Fibroblast of skin of abdomen (primary cell): ENCODE results near the gene TMEM196. TPM values are rescaled to one million over a fixed set of nuclear protein-coding genes. Genes with fewer than 3 reads are reported as not detected.
A peak's percentile ranks its signal among the peaks of the same experiment; 100 is the strongest.

Source experiments
- DNase-seq: peaks from one replicate; pipeline ENCODE4 v3.0.0-alpha.2; 2013
- polyA plus RNA-seq, 2 experiments: library from polyadenylated mRNA; unstranded; fragments of 120-200 nt; gene quantifications; one replicate each; pipeline ENCODE4 v1.2.1, GENCODE V29; 2013; ENCODE audit not compliant: insufficient read length in 2 of 2

The TMEM196 gene
- not detected for polyA plus RNA-seq (2013, experiment 1 of 2; ENCODE audit: insufficient read length)
- not detected for polyA plus RNA-seq (2013, experiment 2 of 2; ENCODE audit: insufficient read length)

DNA sequence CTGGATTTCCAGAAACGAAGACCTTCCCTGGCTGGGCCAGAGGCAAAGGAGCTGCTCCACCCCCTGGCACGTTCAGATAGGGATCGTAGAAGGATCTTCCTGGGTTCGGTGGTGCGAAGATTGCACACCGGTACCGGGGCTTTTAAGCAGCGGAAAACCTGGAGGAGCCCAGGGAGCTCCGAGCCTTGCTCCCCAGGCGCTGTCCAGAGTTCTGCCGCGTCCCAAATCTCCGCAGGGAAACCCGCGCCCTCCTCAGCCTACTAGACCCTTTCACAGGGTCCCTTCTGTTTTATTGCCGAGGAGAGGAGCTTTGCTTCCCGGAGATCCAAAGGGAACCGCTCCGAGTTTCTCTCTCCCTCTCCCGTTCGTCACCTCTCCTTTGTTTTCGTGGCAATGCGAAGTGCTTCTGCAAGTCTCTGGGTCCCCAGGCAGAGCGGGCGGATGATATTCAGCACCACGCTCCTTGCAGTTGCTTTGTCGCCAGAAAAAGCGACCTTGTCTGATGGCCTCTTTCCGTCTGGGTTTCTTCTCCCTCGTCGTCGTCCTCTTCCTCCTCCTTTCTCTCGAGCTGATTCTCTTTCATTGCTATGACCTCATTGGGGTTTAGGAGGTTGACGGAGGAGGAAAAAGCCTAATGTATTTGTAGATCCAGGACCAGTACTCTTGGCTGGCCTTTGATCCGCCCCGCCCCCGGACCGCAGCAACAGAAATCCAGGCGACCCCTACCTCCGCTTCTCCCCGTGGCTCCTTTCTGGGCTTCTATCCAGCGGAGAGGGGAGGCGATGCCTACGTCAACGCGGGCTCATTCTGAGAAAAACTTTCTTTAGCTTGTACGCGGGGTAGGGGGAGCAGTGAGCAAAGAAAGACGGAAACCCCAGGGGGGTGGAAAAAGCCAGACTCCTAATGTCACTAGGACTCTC is at the start of gene TMEM196:
TMEM196 (minus strand) TSS at position 777 of the 920 bp plus-strand sequence. CDS start 921 bp downstream, outside the sequence.
- peak; percentile 31 for DNase-seq

DNA sequence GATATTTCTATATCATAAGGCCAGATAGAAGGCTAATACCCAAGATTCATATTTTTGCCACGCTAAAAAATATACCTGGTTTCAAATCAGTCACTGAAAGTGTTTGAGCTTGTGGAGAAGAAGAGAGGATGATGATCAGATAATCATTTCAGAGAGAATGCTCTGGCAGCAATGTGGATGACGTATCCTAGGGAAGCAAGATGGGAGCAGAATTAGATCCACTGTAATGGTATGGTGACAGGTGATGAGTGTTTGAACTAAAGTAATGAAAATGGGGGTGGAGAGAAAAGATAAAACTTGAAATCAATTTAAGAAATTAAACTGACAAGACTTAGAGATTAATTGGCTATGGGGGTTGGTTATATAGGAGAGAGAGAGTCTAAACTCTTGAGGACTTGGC is 42.7 kb upstream of the TMEM196 start:
- DNase-seq, result no peak

DNA sequence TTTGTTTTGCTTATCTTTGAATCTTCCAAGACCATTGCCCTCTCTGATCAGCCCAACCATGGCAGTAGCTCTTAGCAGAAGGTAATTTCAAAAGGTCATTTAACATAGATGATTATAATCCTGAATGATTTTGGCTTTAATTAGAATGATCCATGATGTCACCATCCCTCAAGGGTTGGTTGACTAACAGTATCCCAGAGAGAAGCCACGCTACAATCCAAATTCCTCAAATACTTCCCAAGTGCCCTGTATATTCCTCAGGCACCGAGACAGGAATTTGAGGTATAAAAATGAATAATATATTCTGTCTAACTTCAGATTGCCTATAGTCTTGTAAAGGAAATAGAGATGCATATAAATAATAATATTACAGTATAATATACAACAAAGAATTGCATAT is 42.1 kb upstream of the TMEM196 start:
- peak; percentile 4 for DNase-seq

DNA sequence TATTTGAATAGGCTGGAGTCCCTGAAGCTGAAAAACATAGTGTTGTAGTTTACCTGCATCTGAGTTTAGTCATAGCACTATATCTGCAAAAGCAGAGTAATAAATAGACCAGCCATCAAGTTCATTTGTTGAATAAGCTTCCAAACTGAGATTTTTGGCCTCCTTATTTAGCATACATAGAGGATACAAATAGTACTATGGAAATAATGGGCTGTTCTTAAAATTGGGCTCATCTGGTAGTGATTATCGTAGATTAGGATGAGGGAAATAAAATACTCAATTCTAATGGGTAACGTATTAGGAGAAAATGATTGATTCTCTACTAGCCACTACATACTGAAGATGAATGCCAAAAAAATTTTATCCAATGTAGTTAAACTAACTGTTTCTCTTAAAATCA is 41.4 kb upstream of the TMEM196 start:
- no peak for DNase-seq

DNA sequence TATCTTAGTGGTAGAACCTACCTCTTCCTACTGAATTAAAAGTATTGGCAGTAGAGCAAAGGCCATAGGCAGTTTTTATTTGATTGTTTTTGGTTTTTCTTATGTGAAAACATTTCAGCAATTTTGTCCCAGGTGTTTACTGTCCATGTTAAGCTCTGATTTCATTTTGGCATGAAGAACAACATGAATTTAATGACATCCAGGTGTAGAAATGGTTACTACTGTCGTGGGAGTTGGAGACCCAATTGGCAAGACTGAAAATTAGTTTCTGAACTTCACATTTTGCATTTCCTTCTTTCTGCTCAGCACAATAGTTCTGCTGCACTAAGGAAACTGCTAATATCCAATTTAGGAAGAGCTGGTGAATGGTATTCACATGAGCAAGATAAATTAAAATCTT is 38.0 kb upstream of the TMEM196 start:
- no peak for DNase-seq

DNA sequence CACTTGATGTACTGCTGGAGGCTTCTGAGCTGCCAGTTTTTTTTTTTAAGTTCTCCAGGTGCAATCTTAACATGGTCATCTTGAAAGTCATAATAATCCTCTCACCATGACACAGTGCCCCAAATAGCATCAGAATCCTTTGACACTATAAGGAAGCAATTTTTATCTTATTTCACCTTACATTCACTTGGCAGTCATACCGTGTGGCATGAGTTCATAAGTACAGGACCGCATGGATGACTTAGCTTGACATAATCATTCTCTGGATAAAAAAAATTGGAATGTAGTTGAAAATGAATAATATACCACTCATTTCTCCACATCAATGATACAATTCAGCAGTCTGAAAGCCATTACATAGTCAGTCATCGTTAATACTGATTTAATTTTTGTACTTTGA is 25.6 kb upstream of the TMEM196 start:
- no peak for DNase-seq

DNA sequence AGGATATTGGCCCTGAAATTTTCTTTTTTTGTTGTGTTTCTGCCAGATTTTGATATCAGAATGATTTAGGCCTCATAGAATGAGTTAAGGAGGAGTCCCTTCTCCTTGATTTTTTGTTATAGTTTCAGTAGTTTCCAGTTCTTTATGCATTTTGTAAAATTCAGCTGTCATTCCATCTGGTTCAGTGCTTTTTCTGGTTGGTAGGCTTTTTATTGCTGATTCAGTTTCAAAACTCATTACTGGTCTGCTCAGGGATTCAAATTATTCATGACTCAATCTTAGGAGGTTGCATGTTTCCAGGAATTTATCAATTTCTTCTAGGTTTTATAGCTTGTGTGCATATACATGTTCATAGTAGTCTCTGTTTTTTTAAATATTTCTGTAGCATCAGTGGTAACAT is 10.1 kb upstream of the TMEM196 start:
- DNase-seq, result no peak

DNA sequence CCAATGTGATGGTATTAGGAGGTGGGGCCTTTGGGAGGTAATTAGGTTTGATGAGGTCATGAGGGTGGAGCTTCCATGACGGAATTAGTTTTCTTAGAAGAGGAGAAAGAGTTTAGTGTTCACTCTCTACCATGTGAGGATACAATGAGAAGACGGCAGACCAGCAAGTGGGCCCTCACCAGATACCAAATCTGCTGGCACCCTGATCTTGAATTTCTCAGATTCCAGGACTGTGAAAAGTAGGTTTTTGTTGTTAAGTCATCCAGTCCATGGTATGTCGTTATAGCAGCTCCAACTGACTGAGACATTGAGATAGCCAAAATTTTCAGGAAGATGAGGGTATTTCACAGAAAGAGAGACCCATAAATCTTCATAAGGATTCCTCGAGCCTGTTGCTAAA is 3.6 kb upstream of the TMEM196 start:
- DNase-seq, result no peak

DNA sequence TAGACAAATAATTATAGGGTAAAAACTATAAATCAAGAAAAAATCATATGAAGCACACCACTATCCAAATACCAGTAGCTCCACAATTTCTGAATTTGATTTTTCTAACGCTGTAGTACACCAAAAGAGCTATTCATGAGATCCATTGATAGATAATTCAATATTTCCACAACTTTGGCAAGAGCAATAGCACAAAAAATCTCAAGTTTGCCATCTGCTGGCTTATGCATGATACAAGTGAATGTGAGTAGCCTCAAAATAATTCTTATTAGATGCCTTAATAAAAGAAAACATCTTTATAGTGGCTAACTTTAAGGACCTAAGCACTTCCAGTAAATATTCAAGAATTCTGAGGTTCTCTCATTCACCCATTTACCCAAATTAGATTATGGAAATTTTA is 2.2 kb upstream of the TMEM196 start:
- DNase-seq, result no peak

DNA sequence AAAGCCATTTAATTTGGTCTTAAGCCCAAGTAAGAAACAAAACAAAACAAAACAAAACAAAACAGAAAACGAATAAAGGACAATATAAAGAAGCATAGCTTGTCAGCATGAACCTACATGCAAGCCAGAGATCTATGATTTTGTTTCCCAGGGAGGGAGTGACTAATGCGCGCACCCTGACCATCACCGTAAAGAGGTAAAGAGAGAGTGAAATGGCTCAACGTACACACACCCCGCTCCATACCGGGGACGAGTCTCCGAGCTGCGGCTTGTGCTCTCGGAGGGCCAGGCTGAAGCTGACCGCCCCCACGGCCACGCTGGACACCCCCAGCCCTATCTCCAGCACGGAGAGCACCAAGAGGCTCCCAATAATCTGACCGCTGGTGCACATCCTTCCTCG is 1.1 kb downstream of the TMEM196 start:
- DNase-seq, result no peak

DNA sequence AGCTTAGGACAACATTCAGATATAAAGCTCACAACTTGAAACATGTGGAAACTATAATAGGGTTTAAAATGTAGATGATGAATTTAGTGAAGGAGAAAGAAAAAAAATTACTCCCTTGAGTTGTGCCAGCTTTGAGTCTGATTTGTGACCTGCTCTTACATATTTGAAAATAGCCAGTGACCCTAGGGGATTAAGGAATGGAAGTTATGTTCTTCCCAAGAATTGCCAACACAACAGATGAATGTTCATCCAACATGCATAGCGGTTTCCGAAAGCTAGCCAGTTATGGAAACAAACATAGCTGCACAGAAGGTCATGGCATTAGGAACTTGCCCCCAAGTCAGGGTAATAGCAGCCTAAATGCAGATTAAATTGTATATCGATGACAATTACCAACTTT is 10.8 kb downstream of the TMEM196 start:
- DNase-seq, result peak; percentile 37

DNA sequence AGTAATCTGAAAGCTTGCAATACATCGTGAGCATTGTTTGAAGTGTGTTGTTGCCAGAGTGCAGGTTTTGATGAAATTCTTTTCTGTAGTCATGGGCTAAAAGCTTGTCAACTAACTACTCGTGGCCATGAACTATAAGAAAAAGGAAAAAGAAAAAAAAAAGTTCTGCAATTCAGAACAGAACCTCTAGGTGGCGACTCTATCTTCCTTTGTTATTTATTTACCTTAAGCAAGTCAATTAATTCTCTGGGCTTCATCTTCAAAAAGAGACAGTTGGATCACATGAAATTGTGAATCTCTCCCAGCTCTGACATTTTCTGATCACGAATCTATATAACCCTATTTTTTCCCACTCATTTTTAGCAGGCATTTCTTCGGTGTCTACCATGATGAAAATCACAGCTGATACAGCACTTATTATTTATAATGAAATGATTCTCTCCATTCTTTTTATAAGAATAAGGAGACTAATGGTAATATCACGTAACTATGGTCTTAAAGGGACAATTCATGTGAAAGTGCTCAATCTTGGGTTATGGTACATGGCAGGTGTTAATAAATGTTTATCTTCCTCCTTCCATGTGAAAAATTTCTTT is 18.8 kb downstream of the TMEM196 start:
- peak; percentile 38 for DNase-seq

DNA sequence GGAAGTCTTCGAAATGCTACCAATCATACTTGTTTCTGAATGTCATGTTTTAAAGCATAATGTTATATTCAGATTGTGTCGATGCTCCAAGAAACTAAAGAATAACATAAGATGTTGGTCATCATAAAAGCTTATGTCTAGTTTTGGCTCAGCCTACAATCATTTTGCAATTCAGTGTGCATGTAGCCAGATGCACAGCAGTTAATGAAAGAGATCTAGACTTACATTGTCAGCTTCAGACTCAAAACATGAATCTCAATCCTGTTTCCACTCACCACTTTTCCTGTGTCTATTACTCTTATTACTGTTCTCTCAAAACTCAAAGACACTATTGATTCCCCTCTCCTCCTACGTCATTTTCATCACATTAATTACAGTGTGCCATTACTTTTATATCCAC is 21.4 kb downstream of the TMEM196 start:
- DNase-seq, result no peak

DNA sequence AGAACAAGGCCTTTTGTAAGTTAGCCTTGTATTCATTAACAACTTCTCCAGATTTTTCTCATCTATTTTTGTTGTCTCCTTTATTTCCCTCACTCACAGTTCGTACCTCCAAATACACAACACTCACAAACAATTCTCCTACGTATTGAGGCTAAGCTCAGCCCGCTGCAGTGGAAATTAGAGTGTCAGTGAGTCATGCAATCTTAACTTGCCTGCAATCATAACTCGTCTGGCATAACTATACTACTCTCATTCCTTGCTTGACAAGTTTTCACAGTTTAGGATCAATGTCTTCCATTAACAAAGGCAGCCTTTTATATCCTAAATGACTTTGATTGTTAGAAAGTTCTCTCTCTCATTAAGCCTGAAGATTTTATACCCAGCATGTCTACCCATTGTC is 23.8 kb downstream of the TMEM196 start:
- DNase-seq, result peak; percentile 14

DNA sequence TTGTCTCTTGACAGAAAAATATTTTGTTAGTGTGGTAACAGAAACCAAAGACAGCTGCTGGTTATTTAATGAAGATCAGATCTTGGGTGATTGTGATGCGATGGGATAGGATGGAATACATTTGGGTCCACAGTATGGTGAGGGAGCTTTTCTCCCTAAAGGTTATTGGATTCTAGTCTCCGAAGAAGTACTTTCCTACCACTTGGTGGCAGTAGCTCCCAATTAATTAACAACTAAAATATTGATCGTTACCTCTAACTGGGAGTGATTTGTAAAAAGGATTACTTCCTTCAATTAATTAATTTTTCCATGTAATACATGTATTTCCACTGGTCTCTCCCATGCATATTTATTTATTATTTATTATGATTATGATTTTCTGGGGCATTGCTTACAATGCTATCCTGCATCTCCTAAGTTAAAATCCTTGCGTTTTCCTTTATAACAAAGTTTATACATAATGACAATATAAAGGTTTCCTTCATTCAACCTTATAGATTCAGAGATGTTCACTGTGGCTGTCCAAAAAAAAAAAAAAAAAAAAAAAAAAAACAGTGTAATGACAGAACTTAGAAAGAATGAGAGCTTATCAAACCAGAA is 25.6 kb downstream of the TMEM196 start:
- peak; percentile 29 for DNase-seq

DNA sequence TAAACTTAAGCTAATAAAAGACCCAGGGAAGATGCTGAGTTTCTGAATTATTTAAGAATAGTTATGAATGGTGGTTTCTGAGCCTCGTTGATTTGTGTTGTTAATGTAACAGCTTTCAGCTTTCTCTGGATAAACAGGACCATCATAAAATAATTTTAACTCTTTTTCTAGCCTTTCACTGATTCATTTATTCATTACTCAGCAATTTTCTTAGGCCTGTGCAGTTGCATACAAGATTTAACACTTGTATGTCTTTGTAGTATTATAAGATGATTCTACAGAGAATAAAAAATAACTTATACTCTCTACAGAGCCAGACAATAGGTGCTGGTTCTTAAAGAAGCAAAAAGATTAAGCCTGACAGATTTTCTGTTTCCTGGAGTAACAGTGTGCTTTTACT is 29.3 kb downstream of the TMEM196 start:
- DNase-seq, result no peak

DNA sequence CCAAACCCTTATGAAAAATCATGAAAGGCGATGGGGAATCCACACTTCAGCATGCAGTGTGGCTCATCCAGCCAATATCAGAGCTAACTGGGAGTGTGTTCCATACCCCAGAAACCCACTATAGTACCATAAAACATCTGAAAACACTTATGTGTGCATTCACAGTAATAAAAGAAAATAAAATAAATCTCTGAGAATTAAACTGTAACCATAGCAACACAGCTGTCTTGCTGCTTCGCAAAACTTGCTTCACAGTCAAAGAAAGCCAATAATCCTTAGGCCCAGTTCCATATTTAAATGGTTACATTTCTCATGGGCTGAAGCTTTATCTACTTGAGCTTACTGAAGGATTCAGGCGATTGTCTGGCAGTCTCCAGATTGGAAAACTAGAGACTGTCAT is 44.7 kb downstream of the TMEM196 start:
- DNase-seq, result peak; percentile 10

DNA sequence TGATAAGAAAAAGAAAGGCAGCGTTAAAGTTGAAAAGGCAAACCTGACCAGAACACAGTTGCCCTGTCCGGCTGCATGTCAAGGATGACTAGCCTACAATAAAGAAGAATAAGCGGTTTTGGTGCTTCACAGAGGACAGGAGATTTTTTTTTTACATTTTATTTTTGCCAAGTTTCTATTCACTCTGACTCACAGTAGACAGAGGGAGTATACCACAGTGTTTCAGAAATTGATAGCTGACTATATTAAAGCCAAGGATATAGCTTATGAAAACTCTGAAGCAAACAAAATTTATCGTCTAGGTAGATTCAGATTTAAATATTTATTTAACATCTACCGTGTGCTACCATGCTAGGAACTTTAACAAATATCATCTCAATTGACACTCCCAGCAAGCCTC is 47.6 kb downstream of the TMEM196 start:
- DNase-seq, result no peak

DNA sequence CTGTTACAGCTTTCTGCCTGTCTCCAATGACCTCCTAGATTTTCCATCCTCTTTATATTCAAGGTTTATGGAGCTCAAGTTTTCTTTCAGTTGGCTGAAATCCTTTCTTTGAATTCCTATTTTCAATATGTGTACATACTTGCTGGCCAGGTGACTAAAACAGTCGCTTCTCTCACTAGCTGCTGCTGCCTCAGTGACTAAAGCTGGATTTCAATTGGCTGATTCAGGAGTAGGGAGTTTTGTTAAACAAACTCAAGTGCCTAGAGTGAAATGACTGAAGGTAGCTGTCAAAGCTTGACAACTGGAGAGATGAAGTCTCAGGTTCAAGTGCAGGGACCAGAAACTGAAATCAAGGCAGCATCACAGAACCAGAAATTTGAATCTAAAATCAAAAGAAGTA is 57.9 kb downstream of the TMEM196 start:
- no peak for DNase-seq

DNA sequence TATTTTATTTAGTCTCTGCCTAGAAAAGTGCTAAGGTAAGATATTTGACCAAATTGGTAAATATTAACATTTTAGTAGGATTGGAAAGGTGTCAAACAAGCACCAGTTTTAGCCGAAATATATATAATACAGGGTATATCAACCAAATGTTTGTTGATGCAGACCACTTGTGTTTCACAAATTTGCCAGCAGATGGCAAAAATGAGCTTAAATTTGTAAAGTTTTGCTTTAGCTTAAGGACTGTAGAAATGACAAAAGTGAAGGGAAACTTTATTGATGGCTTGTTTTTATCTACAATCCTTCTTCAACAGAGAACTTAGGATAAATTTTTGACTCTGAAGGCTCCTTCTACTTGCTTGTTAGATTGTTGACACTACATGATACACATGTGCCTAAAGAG is 59.7 kb downstream of the TMEM196 start:
- DNase-seq, result peak; percentile 39

DNA sequence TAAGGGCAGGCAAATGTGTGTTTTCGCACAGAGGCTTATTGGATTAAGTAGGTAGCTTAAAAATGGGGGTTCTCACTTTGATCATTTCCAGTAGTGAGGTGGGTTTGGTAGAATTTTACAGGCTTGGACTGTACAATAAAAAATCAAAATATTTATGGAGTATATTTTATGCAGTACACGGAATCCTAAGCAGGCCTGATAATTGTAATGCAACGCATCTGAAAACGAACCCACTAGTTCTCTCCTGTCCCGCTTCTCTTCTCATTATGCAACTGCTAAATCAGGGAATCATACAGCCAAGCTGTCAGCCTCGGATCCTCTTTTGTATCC is 64.2 kb downstream of the TMEM196 start:
- no peak for DNase-seq

DNA sequence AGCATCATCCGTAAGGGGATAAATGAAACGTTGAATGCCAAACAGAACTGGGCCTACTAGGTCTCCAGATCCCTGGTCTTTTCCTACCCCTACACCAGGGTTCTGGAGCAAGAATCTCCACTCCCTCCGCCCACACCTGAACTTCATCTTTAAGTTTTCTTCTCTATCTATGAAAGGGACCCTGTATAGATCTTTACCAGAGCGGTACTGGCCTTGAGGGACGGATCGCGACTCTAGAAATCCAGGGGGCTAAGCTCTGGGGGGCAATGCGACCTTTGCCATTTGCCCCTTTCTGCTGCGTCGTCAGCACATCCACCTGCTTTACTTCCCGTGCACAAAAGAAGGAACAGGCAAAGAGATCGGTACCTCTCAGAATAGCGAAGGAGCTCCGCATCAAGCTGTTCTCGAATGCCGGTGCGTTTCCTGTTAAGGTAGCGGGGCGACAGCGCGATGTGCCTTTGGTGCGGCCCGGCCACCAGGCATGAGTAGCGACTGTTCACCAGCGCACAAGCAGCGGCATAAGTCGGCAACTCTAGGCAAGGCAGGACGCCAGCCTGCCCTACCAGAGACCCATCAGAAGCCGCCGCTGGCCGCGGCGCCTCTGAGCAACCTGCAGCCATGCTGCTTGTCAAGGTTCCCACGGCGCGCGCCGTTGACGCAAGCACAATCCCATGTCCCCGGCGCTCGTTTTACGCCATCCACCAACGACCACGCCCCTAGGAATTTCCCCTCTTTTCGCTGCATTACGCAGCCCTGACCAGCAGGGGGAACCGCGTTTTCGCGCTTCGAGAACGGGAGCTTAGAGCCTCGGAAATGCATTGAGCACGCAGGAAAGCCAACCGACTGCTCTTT is 64.8 kb downstream of the TMEM196 start, which contains the start of gene POLR1F:
POLR1F (minus strand) TSS at position 641 of the 852 bp plus-strand sequence; CDS start at position 620, 21 bp downstream.
- peak; percentile 94 for DNase-seq

DNA sequence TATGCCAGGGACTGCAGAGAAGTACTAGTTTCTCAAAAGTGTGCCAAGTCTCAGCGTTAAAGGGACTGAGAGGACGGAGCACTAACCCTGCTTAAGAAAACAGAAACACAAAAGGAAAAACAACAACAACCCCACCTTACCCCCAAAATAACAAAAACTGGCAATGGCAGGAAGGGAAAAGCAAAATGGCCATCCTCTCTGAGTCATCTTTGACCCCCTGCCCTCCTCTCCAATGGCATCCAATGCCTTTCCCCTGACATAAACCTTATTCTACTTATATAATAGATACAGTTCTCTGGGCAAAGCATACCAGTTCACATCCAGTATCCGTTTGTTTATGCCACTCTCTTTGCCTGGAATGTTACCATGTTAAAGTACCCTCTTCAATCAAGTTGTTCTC is 66.2 kb downstream of the TMEM196 start:
- peak; percentile 10 for DNase-seq
